GM21526 (cell line): ENCODE data around the gene RPL39.
A peak's percentile ranks its signal among the peaks of the same experiment; 100 is the strongest.
"Not testable (repeated sequence)": the region's sequence is repeated elsewhere in the genome, so short reads cannot be mapped to it uniquely, and the experiment has no call there.

Source experiments
- ATAC-seq: cut with Tn5 transposase; IDR thresholded peaks from one replicate; pipeline ENCODE4 v1.9.1; 2021; ENCODE audit warnings: moderate library complexity; ENCODE audit not compliant: unreplicated experiment, low FRiP score

Gene RPL39

DNA sequence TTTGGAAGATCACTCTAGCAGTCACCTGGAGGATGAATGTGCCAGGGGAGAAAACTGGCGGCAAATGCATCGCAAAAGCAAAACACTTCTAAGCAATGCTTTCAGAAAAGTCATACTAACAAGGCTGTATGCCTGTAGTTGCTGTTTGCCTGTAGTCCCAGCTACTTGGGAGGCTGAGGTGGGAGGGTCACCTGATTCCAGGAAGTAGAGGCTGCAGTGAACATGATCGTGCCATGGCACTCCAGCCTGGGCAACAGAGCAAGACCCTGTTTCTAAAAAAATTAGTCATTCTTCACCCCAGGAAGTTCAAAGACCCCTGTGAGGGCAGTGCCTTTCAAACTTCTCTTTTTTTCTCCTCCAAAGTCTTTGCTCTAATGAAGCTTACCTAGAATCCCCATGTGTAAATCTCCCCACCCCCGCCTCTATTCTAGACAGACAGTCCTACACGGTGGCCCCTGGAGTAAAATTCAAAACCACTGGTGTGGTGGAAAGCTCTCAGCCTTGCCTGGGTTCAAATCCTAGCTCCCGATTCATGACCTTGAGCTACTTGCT is 27.5 kb downstream of the RPL39 start:
- ATAC-seq: no peak

DNA sequence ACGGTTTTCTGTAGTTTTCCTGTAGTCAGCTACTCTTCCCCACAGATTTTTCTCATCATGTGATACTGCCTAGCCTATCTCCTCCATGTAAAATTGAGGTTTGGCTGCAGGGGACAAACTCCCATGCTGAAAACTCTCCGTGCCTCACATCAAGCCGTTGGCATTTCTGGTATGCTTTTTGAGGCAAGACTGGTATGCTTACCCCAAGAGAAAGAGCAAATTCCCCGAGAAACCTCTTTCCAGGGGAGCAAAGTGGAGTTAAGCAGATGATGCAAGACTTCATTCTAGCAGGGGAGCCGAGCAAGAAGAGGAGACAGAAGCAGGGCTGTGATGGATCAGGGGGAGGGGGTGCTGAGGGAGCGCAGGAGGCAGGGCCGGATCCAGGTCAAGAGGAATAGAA is 28.2 kb downstream of the RPL39 start:
- ATAC-seq: no peak

DNA sequence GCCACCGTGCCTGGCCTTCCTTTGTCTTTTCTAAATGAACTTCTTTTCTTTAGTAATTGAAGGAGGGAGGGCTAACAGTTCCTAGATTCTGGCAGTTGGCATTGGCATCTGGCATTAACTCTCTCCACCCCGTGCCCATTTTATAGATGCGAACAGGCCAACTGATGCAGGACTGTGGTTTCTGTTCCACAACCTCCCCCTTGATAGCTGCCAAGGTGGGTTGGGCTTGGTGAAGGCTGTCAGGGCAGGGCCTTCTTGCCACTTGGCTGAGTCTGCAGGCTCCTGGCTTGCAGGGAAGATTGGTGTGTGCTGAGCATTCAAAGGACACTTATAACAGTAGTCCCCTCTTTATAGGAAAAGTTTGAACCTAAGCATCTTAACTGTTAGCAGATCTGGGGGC is 28.7 kb downstream of the RPL39 start:
- ATAC-seq: no peak

DNA sequence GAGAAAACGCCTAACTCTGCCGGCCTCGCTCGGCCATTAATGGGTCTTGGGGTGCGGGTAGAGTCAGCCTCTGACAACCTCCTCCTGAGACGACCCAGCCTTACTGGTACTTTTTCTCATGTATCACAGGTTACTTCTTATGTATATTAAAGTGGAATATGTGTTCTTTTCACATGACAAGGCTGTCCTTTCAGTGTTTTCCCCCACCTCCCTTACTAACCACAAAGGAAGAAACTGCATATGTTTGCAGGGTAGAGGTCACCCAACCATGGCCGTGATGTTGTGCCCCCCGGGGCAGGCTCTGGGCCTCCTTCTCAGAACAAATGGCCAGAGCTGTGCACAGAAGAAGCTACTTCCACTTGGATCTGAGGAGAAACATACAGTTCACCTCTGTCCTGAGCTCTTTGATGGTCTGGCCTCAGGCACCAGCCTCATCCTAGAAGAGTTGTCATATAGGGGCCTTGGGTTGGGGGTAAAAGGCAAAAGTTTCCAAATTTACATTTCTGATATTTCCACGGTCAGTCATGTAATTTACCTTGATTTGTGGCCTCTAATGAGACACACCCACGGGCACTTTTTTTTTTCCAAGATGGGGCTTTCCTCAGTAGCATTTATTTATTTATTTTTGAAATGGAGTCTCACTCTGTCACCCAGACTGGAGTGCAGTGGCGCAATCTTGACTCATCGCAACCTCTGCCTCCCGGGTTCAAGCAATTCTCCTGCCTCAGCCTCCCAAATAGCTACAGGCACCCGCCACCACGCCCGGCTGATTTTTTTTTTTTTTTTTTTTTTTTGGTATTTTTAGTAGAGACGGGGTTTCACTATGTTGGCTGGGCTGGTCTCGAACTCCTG is 31.2 kb downstream of the RPL39 start:
- no peak for ATAC-seq

DNA sequence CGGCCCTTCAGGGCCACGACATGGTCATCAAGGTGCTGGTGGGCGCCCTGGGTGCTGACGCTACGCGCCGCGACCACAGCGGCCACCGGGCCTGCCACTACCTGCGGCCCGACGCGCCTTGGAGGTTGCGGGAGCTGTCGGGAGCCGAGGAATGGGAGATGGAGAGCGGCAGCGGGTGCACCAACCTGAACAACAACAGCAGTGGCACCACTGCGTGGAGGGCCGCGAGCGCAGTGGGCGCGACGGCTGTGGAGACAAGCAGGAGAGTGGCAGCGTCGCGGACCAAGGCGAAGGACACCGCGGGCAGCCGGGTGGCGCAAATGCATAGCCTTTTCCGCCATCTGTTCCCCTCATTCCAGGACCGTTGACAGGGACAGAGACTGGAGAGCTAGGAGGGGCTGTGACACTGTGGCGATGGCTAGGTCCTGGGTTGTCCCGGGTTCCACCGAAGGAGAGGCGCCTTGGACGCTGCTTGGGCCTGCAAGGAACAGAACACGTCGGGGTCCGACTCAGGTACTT is 32.1 kb downstream of the RPL39 start:
- ATAC-seq: no peak

DNA sequence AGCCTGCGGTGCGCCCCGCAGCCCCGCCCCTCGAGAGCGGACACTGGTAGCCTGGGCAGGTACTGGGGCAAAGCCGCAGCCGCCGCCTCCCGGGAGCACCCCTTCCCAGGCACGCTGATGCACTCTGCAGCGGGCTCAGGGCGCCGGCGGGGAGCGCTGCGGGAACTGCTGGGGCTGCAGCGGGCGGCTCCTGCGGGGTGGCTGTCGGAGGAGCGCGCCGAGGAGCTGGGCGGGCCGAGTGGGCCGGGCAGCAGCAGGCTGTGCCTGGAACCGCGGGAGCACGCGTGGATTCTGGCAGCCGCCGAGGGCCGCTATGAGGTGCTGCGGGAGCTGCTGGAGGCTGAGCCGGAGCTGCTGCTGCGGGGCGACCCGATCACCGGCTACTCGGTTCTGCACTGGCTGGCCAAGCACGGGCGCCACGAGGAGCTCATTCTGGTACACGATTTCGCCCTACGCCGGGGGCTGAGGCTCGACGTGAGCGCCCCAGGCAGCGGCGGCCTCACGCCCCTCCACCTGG is 32.6 kb downstream of the RPL39 start:
- no peak for ATAC-seq

DNA sequence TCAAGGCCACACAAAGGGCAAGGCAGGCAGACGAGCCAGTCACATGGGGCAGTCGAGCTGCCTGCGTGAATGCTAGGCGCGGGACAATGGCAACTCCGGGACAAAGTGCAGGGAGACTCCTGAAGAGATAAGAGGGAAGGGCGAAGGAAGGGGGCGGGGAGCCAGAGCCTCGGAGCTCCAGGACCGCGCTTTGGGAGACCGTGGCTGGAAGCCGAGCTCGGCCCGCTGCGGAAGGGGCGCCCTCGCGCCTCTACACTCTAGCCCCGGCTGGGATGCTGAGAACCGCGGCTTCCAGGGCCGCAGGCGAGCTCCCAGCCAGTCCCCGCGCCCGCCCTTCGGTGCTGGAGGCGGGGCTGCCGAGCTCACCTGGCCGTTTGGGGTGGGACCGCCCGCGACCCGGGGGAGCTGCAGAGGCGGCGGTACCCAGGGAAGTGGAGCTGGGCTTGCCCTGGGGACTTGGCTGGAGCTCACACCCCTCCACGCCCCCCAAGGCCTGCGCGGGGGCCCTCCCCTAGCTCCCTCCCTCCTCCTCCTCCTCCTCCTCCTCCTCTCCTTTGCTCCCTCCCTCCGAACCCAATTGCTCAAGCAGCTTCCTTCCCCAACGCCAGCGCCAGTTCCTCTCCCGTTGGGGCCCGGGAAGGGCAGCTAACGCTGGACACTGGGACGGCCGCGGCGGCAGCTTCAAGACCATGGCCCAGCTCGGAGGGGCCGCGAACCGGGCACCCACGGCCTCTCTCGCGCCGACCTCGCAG is 33.3 kb downstream of the RPL39 start, which contains the start of gene SOWAHD:
Gene SOWAHD, plus strand, starts transcription at position 610 of the 752 bp plus-strand sequence. Its CDS starts 80 bp downstream, at position 690.
- ATAC-seq: no peak

DNA sequence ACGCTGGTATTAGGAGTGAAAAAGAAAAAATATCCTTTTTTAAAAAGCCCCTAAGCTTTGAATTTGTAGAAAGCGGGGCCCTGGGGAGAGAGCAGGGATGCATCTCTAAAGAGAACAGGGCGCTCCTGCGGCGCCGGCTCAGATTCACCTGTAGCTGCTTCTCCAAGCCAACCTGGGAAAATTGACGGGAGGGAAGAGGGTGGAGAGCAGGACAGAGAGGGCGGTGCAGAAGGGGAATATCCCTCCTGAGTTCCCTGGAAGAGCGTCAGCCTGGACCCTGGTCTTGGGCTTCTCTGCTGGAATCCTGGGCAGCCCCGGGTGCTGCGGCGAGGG is 33.8 kb downstream of the RPL39 start:
- ATAC-seq: no peak

DNA sequence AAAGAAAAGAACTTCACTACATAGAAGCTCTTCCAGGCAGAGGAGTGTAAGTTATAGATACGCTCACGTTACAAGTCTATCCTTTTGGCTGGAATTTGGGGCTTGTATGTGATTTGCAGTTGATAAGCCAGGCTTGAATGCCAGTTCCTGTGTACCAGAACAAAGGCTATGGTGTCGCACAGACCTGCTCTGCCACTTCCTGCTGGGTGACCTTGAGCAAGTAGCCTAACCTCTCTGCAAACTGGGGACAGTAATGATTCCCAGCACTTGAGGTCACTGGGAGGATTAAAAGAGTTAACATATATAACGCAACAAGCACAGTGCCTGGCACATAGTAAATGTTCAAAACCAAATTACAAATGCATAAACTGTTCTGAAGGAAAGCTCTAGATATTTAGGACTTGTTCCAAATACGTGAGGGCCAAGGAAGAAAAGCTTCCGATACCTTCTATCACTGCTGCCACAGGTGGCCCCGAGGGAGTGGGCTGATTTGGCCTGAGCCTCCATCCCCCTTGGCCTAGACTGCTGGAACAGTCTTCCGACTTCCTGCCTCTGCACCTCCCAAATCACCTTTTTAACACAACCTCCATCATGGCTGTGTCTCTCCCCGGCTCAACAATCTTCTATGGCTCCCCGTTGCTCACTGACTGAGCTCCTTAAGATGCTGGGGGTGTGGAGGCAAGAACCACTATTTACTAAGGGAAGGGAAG is 34.3 kb downstream of the RPL39 start:
- ATAC-seq: no peak

DNA sequence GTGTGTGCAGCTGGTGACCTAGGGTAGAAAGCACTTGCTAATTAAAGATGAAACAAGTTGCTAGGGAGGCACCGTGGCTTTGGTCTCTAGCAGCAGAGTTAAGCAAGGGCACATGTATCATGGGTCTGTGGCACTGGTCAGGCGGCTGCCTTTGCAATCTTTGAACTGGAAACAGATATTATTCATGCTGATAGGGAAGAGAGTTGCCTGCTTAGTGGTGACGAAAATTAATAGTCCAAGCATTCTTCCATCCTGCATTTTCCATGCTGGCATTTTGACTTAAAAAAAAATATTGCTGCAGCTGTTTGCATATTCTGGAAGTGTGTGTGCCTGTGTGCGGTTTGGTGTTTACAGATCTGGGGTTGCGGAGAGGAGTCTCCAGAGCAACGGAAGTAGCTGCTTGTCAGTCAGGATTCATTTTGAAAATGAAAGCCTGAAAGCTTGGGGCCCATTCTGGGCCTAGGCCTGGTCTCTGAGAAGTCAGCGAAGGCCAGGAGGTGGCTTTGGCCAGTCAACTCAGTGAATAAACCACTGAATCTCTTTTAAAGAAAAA is 35.4 kb downstream of the RPL39 start:
- ATAC-seq: peak; percentile 73

DNA sequence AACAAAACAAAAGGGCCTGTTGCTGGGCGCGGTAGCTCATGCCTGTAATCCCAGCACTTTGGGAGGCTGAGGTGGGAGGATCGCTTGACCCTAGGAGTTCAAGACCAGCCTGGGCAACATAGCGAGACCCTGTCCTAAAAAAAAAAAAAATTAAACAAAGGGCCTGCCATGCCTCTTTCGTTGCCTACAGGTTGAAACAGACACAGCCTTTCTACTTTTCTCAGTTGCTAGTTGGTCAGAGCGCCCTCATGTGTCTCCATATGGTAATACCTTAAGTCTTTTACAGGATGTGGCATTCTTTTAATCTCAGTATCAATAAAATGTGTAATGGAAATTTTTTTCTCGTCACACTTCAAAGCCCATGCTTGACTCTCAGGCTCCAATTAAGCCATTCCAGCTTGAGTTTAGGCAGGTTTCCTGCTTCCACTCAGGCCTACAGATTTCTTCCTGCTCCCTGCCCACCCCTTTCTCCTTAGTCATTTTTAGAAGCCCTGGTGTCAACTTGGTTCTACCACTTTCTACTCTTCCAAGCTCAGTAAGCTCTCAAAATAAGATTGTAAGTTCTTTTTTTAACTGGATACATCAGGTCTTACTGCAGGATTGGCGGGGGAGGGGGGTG is 37.7 kb downstream of the RPL39 start:
- no peak for ATAC-seq

DNA sequence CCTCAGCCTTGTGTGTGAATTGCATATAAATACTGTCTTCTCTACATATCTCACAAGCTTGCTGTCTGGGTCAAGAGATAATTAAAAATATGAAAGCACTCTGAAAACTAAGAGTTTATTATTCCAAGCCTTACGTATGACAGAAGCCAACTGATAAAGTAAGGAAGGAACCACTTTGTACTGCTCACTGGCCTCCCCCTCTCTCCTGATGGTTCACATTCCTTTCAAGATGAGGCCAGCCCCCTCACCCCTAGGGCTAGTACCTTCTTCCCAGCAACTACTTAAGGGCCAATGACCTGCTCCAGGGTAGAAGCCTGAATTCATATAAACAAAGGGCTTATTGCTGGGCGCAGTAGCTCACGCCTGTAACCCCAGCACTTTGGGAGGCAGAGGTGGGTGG is 38.4 kb downstream of the RPL39 start:
- no peak for ATAC-seq

DNA sequence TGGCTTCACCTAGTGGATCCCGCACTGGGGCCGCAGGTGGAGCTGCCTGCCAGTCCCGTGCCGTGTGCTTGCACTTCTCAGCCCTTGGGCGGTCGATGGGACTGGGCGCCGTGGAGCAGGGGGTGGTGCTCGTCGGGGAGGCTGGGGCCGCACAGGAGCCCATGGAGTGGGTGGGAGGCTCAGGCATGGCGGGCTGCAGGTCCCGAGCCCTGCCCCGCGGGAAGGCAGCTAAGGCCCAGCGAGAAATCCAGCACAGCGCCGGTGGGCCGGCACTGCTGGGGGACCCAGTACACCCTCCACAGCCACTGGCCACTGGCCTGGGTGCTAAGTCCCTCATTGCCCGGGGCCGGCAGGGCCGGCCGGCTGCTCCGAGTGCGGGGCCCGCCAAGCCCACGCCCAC is 40.7 kb downstream of the RPL39 start:
- not testable (repeated sequence) for ATAC-seq

DNA sequence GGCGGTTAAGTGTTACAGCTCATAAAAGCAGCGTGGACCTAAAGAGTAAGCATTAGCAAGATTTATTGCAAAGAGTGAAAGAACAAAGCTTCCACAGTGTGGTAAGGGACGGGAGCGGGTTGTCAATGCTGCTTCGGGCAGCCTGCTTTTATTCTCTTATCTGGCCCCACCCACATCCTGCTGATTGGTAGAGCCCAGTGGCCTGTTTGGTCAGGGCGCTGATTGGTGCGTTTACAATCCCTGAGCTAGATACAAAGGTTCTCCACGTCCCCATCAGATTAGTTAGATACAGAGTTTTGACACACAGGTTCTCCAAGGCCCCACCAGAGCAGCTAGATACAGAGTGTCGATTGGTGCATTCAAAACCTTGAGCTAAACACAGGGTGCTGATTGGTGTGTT is 41.3 kb downstream of the RPL39 start:
- not testable (repeated sequence) for ATAC-seq

DNA sequence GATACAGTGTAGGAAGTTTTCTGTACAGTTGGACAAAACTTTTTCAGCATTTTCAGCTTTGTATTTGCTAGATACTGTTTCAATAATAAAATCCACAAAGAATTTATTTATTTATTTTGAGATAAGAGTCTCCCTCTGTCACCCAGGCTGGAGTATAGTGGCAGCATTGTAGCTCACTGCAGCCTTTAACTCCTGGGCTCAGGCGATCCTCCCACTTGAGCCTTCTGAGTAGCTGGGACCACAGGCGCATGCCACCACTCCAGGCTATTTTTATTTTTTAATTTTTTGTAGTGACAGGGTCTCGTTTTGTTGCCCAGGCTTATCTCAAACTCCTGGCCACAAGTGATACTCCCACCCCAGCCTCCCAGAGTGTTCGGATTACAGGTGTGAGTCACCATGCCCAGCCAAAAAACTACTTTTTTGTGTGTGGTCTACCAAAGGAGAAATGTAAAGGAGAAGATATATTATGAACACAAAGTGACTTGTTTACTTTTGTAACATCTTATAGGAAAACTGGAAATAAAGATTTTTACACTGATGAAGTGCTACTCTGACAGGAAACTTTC is 46.1 kb downstream of the RPL39 start:
- no peak for ATAC-seq

DNA sequence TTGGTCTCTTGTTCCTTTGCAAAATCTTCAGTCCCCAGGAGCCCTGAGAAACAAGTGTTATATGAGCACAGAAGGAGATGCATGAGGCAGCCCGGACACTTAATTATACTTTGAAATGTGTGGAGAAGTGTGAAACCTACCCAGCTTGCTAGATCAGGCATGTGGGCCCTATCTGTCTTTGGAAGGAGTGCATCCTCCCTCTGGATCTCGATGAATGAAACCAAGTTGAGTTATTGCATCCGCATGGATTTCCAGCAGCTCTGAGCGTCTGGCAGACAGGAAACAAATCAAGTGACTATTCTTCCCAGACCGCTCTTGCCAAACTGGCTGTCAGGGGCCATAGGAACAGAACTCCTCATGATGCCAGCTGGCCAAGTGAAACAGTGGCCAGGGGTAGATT is 52.7 kb downstream of the RPL39 start:
- no peak for ATAC-seq
